H9 (cell line): Measurements from ENCODE around the gene PPP1R18. TPM values are rescaled to one million over a fixed set of nuclear protein-coding genes. Genes with fewer than 3 reads are reported as not detected.
A peak's percentile ranks its signal among the peaks of the same experiment; 100 is the strongest.

Source experiments
- DNase-seq: peaks from one replicate; pipeline ENCODE4 v3.0.0-alpha.2; 2017
- H2AFZ ChIP-seq: one replicate; pipeline ENCODE4 v1.6.1; 2013; ENCODE audit warnings: mild to moderate bottlenecking, low read length, control low read depth, moderate library complexity
- H2AK5ac ChIP-seq: 2 replicates; pipeline ENCODE4 v1.6.1; 2013; ENCODE audit warnings: low read length, control low read depth, mixed read lengths; ENCODE audit not compliant: insufficient read length
- H2BK120ac ChIP-seq: one replicate; pipeline ENCODE4 v1.6.1; 2013; ENCODE audit warnings: low read depth, mild to moderate bottlenecking, low read length, control low read depth, inconsistent platforms; ENCODE audit not compliant: poor library complexity, severe bottlenecking
- H2BK12ac ChIP-seq: 2 replicates; pipeline ENCODE4 v1.6.1; 2013; ENCODE audit warnings: low read length, control low read depth, mixed read lengths, low read depth; ENCODE audit not compliant: insufficient read length
- H2BK15ac ChIP-seq: 2 replicates; pipeline ENCODE4 v1.6.1; 2013; ENCODE audit warnings: low read depth, low read length, control low read depth
- H2BK20ac ChIP-seq: one replicate; pipeline ENCODE4 v1.6.1; 2013; ENCODE audit warnings: low read depth, mild to moderate bottlenecking, low read length, control low read depth, inconsistent platforms; ENCODE audit not compliant: poor library complexity, severe bottlenecking
- H2BK5ac ChIP-seq: 2 replicates; pipeline ENCODE4 v1.6.1; 2013; ENCODE audit warnings: low read length, control low read depth, mixed read lengths; ENCODE audit not compliant: insufficient read length
- H3K14ac ChIP-seq: 2 replicates; pipeline ENCODE4 v1.6.1; 2013; ENCODE audit warnings: low read length, control low read depth; ENCODE audit not compliant: insufficient read depth
- H3K18ac ChIP-seq: 2 replicates; pipeline ENCODE4 v1.6.1; 2013; ENCODE audit warnings: low read depth, mild to moderate bottlenecking, mixed read lengths, low read length, control low read depth; ENCODE audit not compliant: insufficient read length
- H3K23ac ChIP-seq: 2 replicates; pipeline ENCODE4 v1.6.1; 2013; ENCODE audit warnings: low read length, control low read depth, mixed read lengths, low read depth; ENCODE audit not compliant: insufficient read length
- H3K23me2 ChIP-seq: 2 replicates; pipeline ENCODE4 v1.6.1; 2013; ENCODE audit warnings: low read depth, mild to moderate bottlenecking, mixed read lengths, low read length, control low read depth; ENCODE audit not compliant: insufficient read length, poor library complexity, severe bottlenecking
- H3K27ac ChIP-seq: 2 replicates; pipeline ENCODE4 v1.5.1; 2013; ENCODE audit warnings: low read length, control low read depth, mixed read lengths, low read depth; ENCODE audit not compliant: insufficient read length
- H3K27me3 ChIP-seq: 2 replicates; pipeline ENCODE4 v1.6.1; 2013; ENCODE audit warnings: low read length, control low read depth, inconsistent platforms; ENCODE audit not compliant: insufficient read depth
- H3K4ac ChIP-seq: 2 replicates; pipeline ENCODE4 v1.6.1; 2013; ENCODE audit warnings: low read depth, mild to moderate bottlenecking, control low read depth, inconsistent platforms, low read length, moderate library complexity
- H3K4me1 ChIP-seq: 2 replicates; pipeline ENCODE4 v1.6.1; 2013; ENCODE audit warnings: low read length, control low read depth, inconsistent platforms; ENCODE audit not compliant: insufficient read depth
- H3K4me2 ChIP-seq: 2 replicates; pipeline ENCODE4 v1.6.1; 2013; ENCODE audit warnings: low read length, control low read depth, mixed read lengths; ENCODE audit not compliant: insufficient read length, insufficient read depth
- H3K56ac ChIP-seq: 2 replicates; pipeline ENCODE4 v1.6.1; 2013; ENCODE audit warnings: low read depth, mild to moderate bottlenecking, mixed read lengths, low read length, control low read depth; ENCODE audit not compliant: insufficient read length
- H3K79me1 ChIP-seq: 2 replicates; pipeline ENCODE4 v1.6.1; 2013; ENCODE audit warnings: low read depth, mild to moderate bottlenecking, moderate library complexity, low read length, control low read depth, inconsistent platforms; ENCODE audit not compliant: insufficient read depth, poor library complexity, severe bottlenecking
- H3K79me2 ChIP-seq: 2 replicates; pipeline ENCODE4 v1.6.1; 2013; ENCODE audit warnings: low read length, control low read depth, inconsistent platforms; ENCODE audit not compliant: insufficient read depth
- H3K9ac ChIP-seq: 2 replicates; pipeline ENCODE4 v1.6.1; 2013; ENCODE audit warnings: low read length, control low read depth, mixed read lengths; ENCODE audit not compliant: insufficient read length; ENCODE audit errors: extremely low read depth
- H3K9me3 ChIP-seq: one replicate; pipeline ENCODE4 v1.6.1; 2013; ENCODE audit warnings: low read depth, low read length, inconsistent platforms; ENCODE audit not compliant: control insufficient read depth
- H3T11ph ChIP-seq: one replicate; pipeline ENCODE4 v1.6.1; 2013; ENCODE audit warnings: mild to moderate bottlenecking, low read length, control low read depth, inconsistent platforms
- H4K20me1 ChIP-seq: one replicate; pipeline ENCODE4 v1.6.1; 2013; ENCODE audit not compliant: control insufficient read depth, insufficient read length, insufficient read depth
- H4K5ac ChIP-seq: 2 replicates; pipeline ENCODE4 v1.6.1; 2013; ENCODE audit warnings: low read depth, mild to moderate bottlenecking, mixed read lengths, low read length, control low read depth; ENCODE audit not compliant: insufficient read length
- H4K8ac ChIP-seq: replicated peaks from 2 replicates; pipeline ENCODE4 v1.6.1; 2013; ENCODE audit warnings: low read length, control low read depth, mixed read lengths, low read depth; ENCODE audit not compliant: insufficient read length
- H4K91ac ChIP-seq: 2 replicates; pipeline ENCODE4 v1.6.1; 2013; ENCODE audit warnings: low read depth, mild to moderate bottlenecking, moderate library complexity, mixed read lengths, low read length, control low read depth; ENCODE audit not compliant: insufficient read length
- H3K27ac Mint-ChIP-seq, 3 experiments: 2 replicates in 2 of 3; 3 replicates in 1 of 3; pipeline ENCODE4 v1.8.0; 2020 to 2021; ENCODE audit warnings: mixed read lengths in 3 of 3, mild to moderate bottlenecking in 1 of 3, moderate library complexity in 1 of 3
- H3K27me3 Mint-ChIP-seq: 2 replicates; pipeline ENCODE4 v1.8.0; 2021; ENCODE audit warnings: low read depth, mild to moderate bottlenecking, moderate library complexity, mixed read lengths
- H3K36me3 Mint-ChIP-seq, 3 experiments: 2 replicates in 2 of 3; 3 replicates in 1 of 3; pipeline ENCODE4 v1.8.0; 2020 to 2021; ENCODE audit warnings: low read depth in 3 of 3, mixed read lengths in 3 of 3; ENCODE audit not compliant: insufficient read depth in 1 of 3
- H3K4me1 Mint-ChIP-seq, 2 experiments: 2 replicates each; pipeline ENCODE4 v1.8.0; 2020; ENCODE audit warnings: mixed read lengths in 2 of 2
- H3K4me3 Mint-ChIP-seq, 2 experiments: 2 replicates in 1 of 2; 3 replicates in 1 of 2; pipeline ENCODE4 v1.8.0; 2020 to 2021; ENCODE audit warnings: mild to moderate bottlenecking in 2 of 2, mixed read lengths in 2 of 2, moderate library complexity in 1 of 2
- H3K9me3 Mint-ChIP-seq, 2 experiments: 2 replicates in 1 of 2; 3 replicates in 1 of 2; pipeline ENCODE4 v1.8.0; 2020; ENCODE audit warnings: mild to moderate bottlenecking in 2 of 2, mixed read lengths in 2 of 2, moderate library complexity in 1 of 2
- WGBS: extraction: QIAGEN DNeasy Blood & Tissue Kit; methylation state at CpG from one replicate; pipeline ENCODE4 v1.1.7; 2013; ENCODE audit warnings: missing lambda C conversion rate, low lambda C conversion rate, mixed read lengths; ENCODE audit not compliant: insufficient read length; ENCODE audit errors: extremely low coverage; 5-methylcytosine and 5-hydroxymethylcytosine counted together
- total RNA-seq: library from RNA; stranded (reverse); gene quantifications from 2 replicates; pipeline ENCODE4 v1.2.1, GENCODE V29; 2021
- TF ChIP-seq, protein P1 (sequence below): fragments of 200-600 bp; sonication (generic); conservative IDR thresholded peaks from 3 replicates; pipeline ENCODE4 v1.8.0; 2021; ENCODE audit warnings: antibody characterized with exemption, mild to moderate bottlenecking

The PPP1R18 gene
- total RNA-seq, 1 experiment from 2014 or later = 28.0 TPM

DNA sequence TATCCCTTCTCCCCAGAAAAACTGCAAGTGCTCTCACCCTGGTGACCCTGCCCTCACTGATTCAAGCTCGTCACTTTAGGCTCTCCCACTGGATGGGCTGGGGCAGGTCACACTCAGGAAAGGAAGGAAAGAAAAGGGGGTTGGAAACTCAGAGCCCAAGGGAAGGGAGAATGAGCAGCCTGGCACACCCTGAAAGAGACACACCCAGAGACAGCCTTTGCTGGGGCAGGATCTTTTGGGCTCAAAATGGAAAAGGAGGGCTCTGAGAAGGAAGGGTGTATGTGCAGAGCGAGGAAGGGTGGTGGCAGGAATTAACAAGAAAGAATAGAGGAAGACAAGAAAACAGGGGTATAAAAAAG, 2.5 kb downstream of the PPP1R18 start:
- no CpG with 5 or more reads among the region's 2 CpGs for WGBS
- Mint-ChIP-seq H3K9me3 (no peaks in the 10 kb centered on the region; a peak in 1 of 5 replicates), H3K27me3 (peaks cover 3% of the 10 kb centered on the region; the same call in 1 of the 2 replicates), H3K4me3 (peak overlapping the region; percentile 35 to 73), H3K27ac (peak overlapping the region in 2 of 3 experiments; percentile 6 to 36; a peak in 4 of 7 replicates), H3K36me3 (peaks cover 7 to 24% (median 19%) of the 10 kb centered on the region in 3 experiments; a peak in 6 of 7 replicates), H3K4me1 (peaks cover 69 to 73% of the 10 kb centered on the region in 2 experiments)
- H3K9ac ChIP-seq = no peak overlapping the region
- no peak overlapping the region for H3T11ph ChIP-seq
- H3K23me2 ChIP-seq = peaks cover 22% of the 10 kb centered on the region
- H3K23ac ChIP-seq = no peak overlapping the region
- no peak overlapping the region for H3K56ac ChIP-seq
- no peak overlapping the region for H3K14ac ChIP-seq
- no peak overlapping the region for H2BK120ac ChIP-seq
- H2BK20ac ChIP-seq = no peak overlapping the region
- no peaks in the 10 kb centered on the region for H3K9me3 ChIP-seq
- no peak overlapping the region for H3K27ac ChIP-seq
- peak overlapping the region; percentile 40 for H3K4me2 ChIP-seq
- H3K4me1 ChIP-seq = peaks cover 14% of the 10 kb centered on the region; the same call in 1 of the 2 replicates
- TF ChIP-seq, protein P1, sequence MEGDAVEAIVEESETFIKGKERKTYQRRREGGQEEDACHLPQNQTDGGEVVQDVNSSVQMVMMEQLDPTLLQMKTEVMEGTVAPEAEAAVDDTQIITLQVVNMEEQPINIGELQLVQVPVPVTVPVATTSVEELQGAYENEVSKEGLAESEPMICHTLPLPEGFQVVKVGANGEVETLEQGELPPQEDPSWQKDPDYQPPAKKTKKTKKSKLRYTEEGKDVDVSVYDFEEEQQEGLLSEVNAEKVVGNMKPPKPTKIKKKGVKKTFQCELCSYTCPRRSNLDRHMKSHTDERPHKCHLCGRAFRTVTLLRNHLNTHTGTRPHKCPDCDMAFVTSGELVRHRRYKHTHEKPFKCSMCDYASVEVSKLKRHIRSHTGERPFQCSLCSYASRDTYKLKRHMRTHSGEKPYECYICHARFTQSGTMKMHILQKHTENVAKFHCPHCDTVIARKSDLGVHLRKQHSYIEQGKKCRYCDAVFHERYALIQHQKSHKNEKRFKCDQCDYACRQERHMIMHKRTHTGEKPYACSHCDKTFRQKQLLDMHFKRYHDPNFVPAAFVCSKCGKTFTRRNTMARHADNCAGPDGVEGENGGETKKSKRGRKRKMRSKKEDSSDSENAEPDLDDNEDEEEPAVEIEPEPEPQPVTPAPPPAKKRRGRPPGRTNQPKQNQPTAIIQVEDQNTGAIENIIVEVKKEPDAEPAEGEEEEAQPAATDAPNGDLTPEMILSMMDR = no peak
- no peaks in the 10 kb centered on the region for H3K79me1 ChIP-seq
- H4K91ac ChIP-seq = no peak overlapping the region
- no peak overlapping the region for H3K4ac ChIP-seq
- H4K5ac ChIP-seq = no peak overlapping the region
- H2BK5ac ChIP-seq = no peak overlapping the region
- H3K18ac ChIP-seq = no peak overlapping the region
- H4K8ac ChIP-seq = no peak overlapping the region
- H3K27me3 ChIP-seq = no peaks in the 10 kb centered on the region
- H2AFZ ChIP-seq = no peak overlapping the region
- DNase-seq = no peak
- H4K20me1 ChIP-seq = no peaks in the 10 kb centered on the region
- peaks cover 2% of the 10 kb centered on the region; the same call in 1 of the 2 replicates for H3K79me2 ChIP-seq
- no peak overlapping the region for H2BK12ac ChIP-seq
- no peak overlapping the region for H2AK5ac ChIP-seq
- H2BK15ac ChIP-seq = no peak overlapping the region
